HEK293 (cell line): ENCODE measurements around the gene ZIC5.

Source experiments
- CTCF ChIA-PET: fragments of 350-600 bp; formaldehyde crosslinking; extraction: SDS; loops from one replicate; lab custom pipeline; 2021; ENCODE audit warnings: antibody characterized with exemption; lab: Yijun Ruan, JAX
- POLR2A ChIA-PET: fragments of 300-600 bp; formaldehyde crosslinking; extraction: SDS; loops from one replicate; lab custom pipeline; 2020; ENCODE audit warnings: antibody characterized with exemption, inconsistent platforms; lab: Yijun Ruan, JAX
- H3K27ac ChIP-seq: fragments of 200-500 bp; sonication (Bioruptor generic); 2 replicates; pipeline ENCODE4 v1.5.1; 2014; ENCODE audit warnings: low read depth, low read length, control low read depth, inconsistent platforms; ENCODE audit errors: extremely low read depth
- H3K36me3 ChIP-seq, 2 experiments: fragments of 200-500 bp in 1 of 2; sonication (Bioruptor generic) in 1 of 2; 1 replicate in 1 of 2; 2 replicates in 1 of 2; pipeline ENCODE4 v1.5.1; 2014 to 2017; ENCODE audit warnings: inconsistent platforms in 2 of 2, low read length in 2 of 2; ENCODE audit not compliant: control insufficient read depth in 2 of 2, insufficient read depth in 1 of 2
- H3K4me1 ChIP-seq: fragments of 200-500 bp; sonication (Bioruptor generic); 2 replicates; pipeline ENCODE4 v1.5.1; 2014; ENCODE audit warnings: mild to moderate bottlenecking, low read length, inconsistent platforms; ENCODE audit not compliant: control insufficient read depth, insufficient read depth
- H3K4me3 ChIP-seq: 2 replicates; pipeline ENCODE4 v1.5.1; 2011; ENCODE audit warnings: low read depth, mild to moderate bottlenecking, control low read depth, low read length, moderate library complexity
- H3K9me3 ChIP-seq: fragments of 200-500 bp; sonication (Bioruptor generic); 2 replicates; pipeline ENCODE4 v1.5.1; 2014; ENCODE audit warnings: low read depth, low read length, inconsistent platforms; ENCODE audit not compliant: control insufficient read depth, insufficient read depth
- BCL11B ChIP-seq: fragments of 450-650 bp; formaldehyde crosslinking; IDR thresholded peaks from 2 replicates; pipeline ENCODE4 v1.5.1; 2016; ENCODE audit warnings: low read depth, missing biosample characterization, missing genetic modification characterization
- CTCF ChIP-seq: fragments of 450-650 bp; formaldehyde crosslinking; IDR thresholded peaks from 2 replicates; pipeline ENCODE4 v1.5.1; 2016; ENCODE audit warnings: missing biosample characterization, missing genetic modification characterization
- GLIS2 ChIP-seq: fragments of 450-650 bp; formaldehyde crosslinking; IDR thresholded peaks from 2 replicates; pipeline ENCODE4 v1.5.1; 2016; ENCODE audit warnings: missing biosample characterization, missing genetic modification characterization
- KLF17 ChIP-seq: fragments of 450-650 bp; formaldehyde crosslinking; IDR thresholded peaks from 2 replicates; pipeline ENCODE4 v1.5.1; 2016; ENCODE audit warnings: missing biosample characterization, missing genetic modification characterization
- KLF8 ChIP-seq: fragments of 450-650 bp; formaldehyde crosslinking; IDR thresholded peaks from 2 replicates; pipeline ENCODE4 v1.5.1; 2016; ENCODE audit warnings: missing biosample characterization, missing genetic modification characterization
- PRDM4 ChIP-seq: fragments of 450-650 bp; formaldehyde crosslinking; IDR thresholded peaks from 2 replicates; pipeline ENCODE4 v1.5.1; 2017; ENCODE audit warnings: missing biosample characterization, missing genetic modification characterization
- PRDM6 ChIP-seq: fragments of 450-650 bp; formaldehyde crosslinking; IDR thresholded peaks from 2 replicates; pipeline ENCODE4 v1.5.1; 2017; ENCODE audit warnings: missing biosample characterization, missing genetic modification characterization
- RBAK ChIP-seq: fragments of 450-650 bp; formaldehyde crosslinking; IDR thresholded peaks from 2 replicates; pipeline ENCODE4 v1.5.1; 2016; ENCODE audit warnings: missing biosample characterization, missing genetic modification characterization
- REPIN1 ChIP-seq: fragments of 450-650 bp; formaldehyde crosslinking; IDR thresholded peaks from 2 replicates; pipeline ENCODE4 v1.5.1; 2017; ENCODE audit warnings: missing biosample characterization, missing genetic modification characterization, low read depth
- ZBTB17 ChIP-seq: fragments of 450-650 bp; formaldehyde crosslinking; IDR thresholded peaks from 2 replicates; pipeline ENCODE4 v1.5.1; 2016; ENCODE audit warnings: missing biosample characterization, missing genetic modification characterization
- ZBTB7A ChIP-seq: fragments of 450-650 bp; formaldehyde crosslinking; IDR thresholded peaks from 2 replicates; pipeline ENCODE4 v1.5.1; 2016; ENCODE audit warnings: low read depth, missing biosample characterization, missing genetic modification characterization
- ZFHX2 ChIP-seq: fragments of 450-650 bp; formaldehyde crosslinking; conservative IDR thresholded peaks from 2 replicates; pipeline ENCODE4 v1.5.1; 2016; ENCODE audit warnings: missing biosample characterization, missing genetic modification characterization
- ZNF133 ChIP-seq: fragments of 450-650 bp; formaldehyde crosslinking; IDR thresholded peaks from 2 replicates; pipeline ENCODE4 v1.5.1; 2016; ENCODE audit warnings: missing biosample characterization, missing genetic modification characterization
- ZNF138 ChIP-seq: fragments of 450-650 bp; formaldehyde crosslinking; IDR thresholded peaks from 2 replicates; pipeline ENCODE4 v1.5.1; 2016; ENCODE audit warnings: missing biosample characterization, missing genetic modification characterization, borderline replicate concordance
- ZNF174 ChIP-seq: fragments of 450-650 bp; formaldehyde crosslinking; IDR thresholded peaks from 2 replicates; pipeline ENCODE4 v1.5.0; 2017; ENCODE audit warnings: missing biosample characterization, mild to moderate bottlenecking, missing genetic modification characterization
- ZNF202 ChIP-seq: fragments of 450-650 bp; formaldehyde crosslinking; IDR thresholded peaks from 2 replicates; pipeline ENCODE4 v1.5.1; 2016; ENCODE audit warnings: missing biosample characterization, missing genetic modification characterization, borderline replicate concordance
- ZNF354C ChIP-seq: fragments of 450-650 bp; formaldehyde crosslinking; IDR thresholded peaks from 2 replicates; pipeline ENCODE4 v1.5.1; 2016; ENCODE audit warnings: missing biosample characterization, missing genetic modification characterization, low read depth, borderline replicate concordance
- ZSCAN4 ChIP-seq: fragments of 450-650 bp; formaldehyde crosslinking; IDR thresholded peaks from 2 replicates; pipeline ENCODE4 v1.5.1; 2017; ENCODE audit warnings: missing biosample characterization, missing genetic modification characterization
- ZSCAN5A ChIP-seq: fragments of 450-650 bp; formaldehyde crosslinking; IDR thresholded peaks from 2 replicates; pipeline ENCODE4 v1.5.1; 2016; ENCODE audit warnings: missing biosample characterization, missing genetic modification characterization

Gene ZIC5

GRCh38 chr13:99990126-99990977 is 18.8 kb upstream of the ZIC5 start (continued):
- TF ChIP-seq ZSCAN5A (tag by site-specific recombination) (peak; percentile 53; the same call in 1 of the 2 replicates), ZNF138 (no peak), CTCF (tag by site-specific recombination) (no peak), GLIS2 (tag by site-specific recombination) (peak; percentile 31; the same call in 1 of the 2 replicates), ZFHX2 (tag by site-specific recombination) (peak; percentile 98), ZSCAN4 (tag by site-specific recombination) (peak; percentile 49; the same call in 1 of the 2 replicates), KLF17 (tag by site-specific recombination) (peak; percentile 69; the same call in 1 of the 2 replicates), BCL11B (peak; percentile 56; the same call in 1 of the 2 replicates), RBAK (tag by site-specific recombination) (no peak), ZBTB7A (tag by site-specific recombination) (0 out of 2 replicates have a peak, but pooled peaks have one; percentile 49), ZNF202 (tag by site-specific recombination) (peak; percentile 98), KLF8 (no peak), ZNF133 (tag by site-specific recombination) (no peak)

- peaks cover 12% of the 10 kb centered on the region for H3K4me1 ChIP-seq
- H3K36me3 ChIP-seq, result peaks cover 0 to 12% of the 10 kb centered on the region in 2 experiments; a peak in 1 of 3 replicates
- no peaks in the 10 kb centered on the region for H3K9me3 ChIP-seq
- H3K27ac ChIP-seq, result no peak overlapping the region
- POLR2A ChIA-PET, result no interaction called here
- no peak overlapping the region for H3K4me3 ChIP-seq
- CTCF ChIA-PET, result interaction anchor here (1.0 kb wide), 1 partner anchor 73 kb away, joined by 3 read pairs; no protein-coding TSS in a partner anchor
- TF ChIP-seq ZSCAN4 (tag by site-specific recombination) (no peak), PRDM6 (tag by site-specific recombination) (no peak), ZNF354C (tag by site-specific recombination) (no peak), ZNF174 (tag by site-specific recombination) (no peak), BCL11B (peak; percentile 48; the same call in 1 of the 2 replicates), REPIN1 (tag by site-specific recombination) (no peak), ZBTB17 (tag by site-specific recombination) (peak; percentile 53; the same call in 1 of the 2 replicates), PRDM4 (tag by site-specific recombination) (no peak; the same call in 1 of the 2 replicates)
These were observed 17.9 kb upstream of the ZIC5 start for GRCh38 chr13:99989276-99990125.
